Activated CD8-positive, alpha-beta memory T cell treated with anti-CD3 and anti-CD28 coated beads, Interleukin-2, amount 50 U/mL, for 48 hours (primary cell): Measurements from ENCODE around the gene CA10.

Experiments
- DNase-seq: peaks from one replicate; pipeline ENCODE4 v3.0.0-alpha.2; 2020

Gene CA10

GRCh38 chr17:51855806-51856205 is 302.7 kb downstream of the CA10 start:
- no peak for DNase-seq

- DNase-seq, result no peak
Measured at GRCh38 chr17:51853857-51854256, 304.7 kb downstream of the CA10 start.

GRCh38 chr17:51852603-51853002 is 305.9 kb downstream of the CA10 start:
- no peak for DNase-seq

GRCh38 chr17:51850201-51850600 is 308.3 kb downstream of the CA10 start:
- DNase-seq, result no peak

- no peak for DNase-seq
Measured at GRCh38 chr17:51848451-51848850, 310.1 kb downstream of the CA10 start.

- DNase-seq, result no peak
Measured at GRCh38 chr17:51846566-51846965, 311.9 kb downstream of the CA10 start.

GRCh38 chr17:51845776-51846175 is 312.7 kb downstream of the CA10 start:
- DNase-seq, result no peak

- no peak for DNase-seq
Measured at GRCh38 chr17:51842763-51843162, 315.8 kb downstream of the CA10 start.

- no peak for DNase-seq
Measured at GRCh38 chr17:51841669-51842068, 316.8 kb downstream of the CA10 start.

- no peak for DNase-seq
Measured at GRCh38 chr17:51840688-51841087, 317.8 kb downstream of the CA10 start.

GRCh38 chr17:51833620-51834019 is 324.9 kb downstream of the CA10 start:
- DNase-seq, result no peak

- DNase-seq, result no peak
Measured at GRCh38 chr17:51833045-51833444, 325.5 kb downstream of the CA10 start.

GRCh38 chr17:51830886-51831285 is 327.6 kb downstream of the CA10 start:
- no peak for DNase-seq

- no peak for DNase-seq
Measured at GRCh38 chr17:51830451-51830850, 328.1 kb downstream of the CA10 start.

- no peak for DNase-seq
Measured at GRCh38 chr17:51828901-51829300, 329.6 kb downstream of the CA10 start.

GRCh38 chr17:51827140-51827539 is 331.4 kb downstream of the CA10 start:
- DNase-seq, result no peak

GRCh38 chr17:51820766-51821165 is 337.7 kb downstream of the CA10 start:
- no peak for DNase-seq

GRCh38 chr17:51820252-51820651 is 338.3 kb downstream of the CA10 start:
- DNase-seq, result no peak

- no peak for DNase-seq
Measured at GRCh38 chr17:51819341-51820219, 338.9 kb downstream of the CA10 start.

GRCh38 chr17:51818777-51819176 is 339.7 kb downstream of the CA10 start:
- DNase-seq, result no peak

GRCh38 chr17:51817955-51818354 is 340.6 kb downstream of the CA10 start:
- no peak for DNase-seq

GRCh38 chr17:51817117-51817516 is 341.4 kb downstream of the CA10 start:
- no peak for DNase-seq

GRCh38 chr17:51815097-51815496 is 343.4 kb downstream of the CA10 start:
- no peak for DNase-seq

- no peak for DNase-seq
Measured at GRCh38 chr17:51814521-51814920, 344.0 kb downstream of the CA10 start.

GRCh38 chr17:51813784-51814174 is 344.7 kb downstream of the CA10 start:
- no peak for DNase-seq
